ENCODE data around the gene CD79A. TPM values are rescaled to one million over a fixed set of nuclear protein-coding genes. Genes with fewer than 3 reads are reported as not detected.

CD79A gene
- total RNA-seq, 1 experiment from 2014 or later, result 0.59 TPM

GRCh38 chr19:41903193-41903953 lies 26.3 kb downstream of the CD79A start:
- no peaks in the 10 kb centered on the region for H3K27me3 ChIP-seq (ENCODE audit: insufficient read depth, low read depth)
- peaks cover 19% of the 10 kb centered on the region for H3K4me1 ChIP-seq (replicated peaks; ENCODE audit: insufficient read depth)
- H4K20me1 ChIP-seq (ENCODE audit: insufficient read depth), result peaks cover 43% of the 10 kb centered on the region
- BruUV-seq (replicated peaks), result no TSS peak
- intact Hi-C loops (cut with micrococcal nuclease; ENCODE audit: unreplicated experiment), result no loop called here
- CTCF ChIA-PET, result interaction anchor here (0.5 to 1.2 kb wide), 2 partner anchors 15 to 26 kb away, joined by 3 to 4 read pairs; no protein-coding TSS in a partner anchor
- H3K27ac ChIP-seq, result no peak overlapping the region
- H3K79me2 ChIP-seq (ENCODE audit: low read depth), result no peaks in the 10 kb centered on the region
- H3K9me3 ChIP-seq (ENCODE audit: insufficient read depth, low read depth), result no peaks in the 10 kb centered on the region
- POLR2A ChIA-PET (ENCODE audit: unreplicated experiment), result no interaction called here
- no peak for TF ChIP-seq EZH2 (IDR thresholded peaks at IDR 0.05; ENCODE audit: low read depth)
- no peak for TF ChIP-seq CTCF (conservative IDR thresholded peaks at IDR 0.05)
- H3K4me3 ChIP-seq, result no peak overlapping the region
- no peak overlapping the region for H2AFZ ChIP-seq
- H3K4me2 ChIP-seq, result no peak overlapping the region
- DNase-seq, result no peak
- H3K36me3 ChIP-seq (ENCODE audit: low read depth), result no peaks in the 10 kb centered on the region; the same call in 1 of the 2 replicates
- H3F3A ChIP-seq (ENCODE audit: insufficient read depth, low read depth), result peaks cover 12% of the 10 kb centered on the region; the same call in 1 of the 2 replicates
- no peaks in the 10 kb centered on the region for H3K9me2 ChIP-seq (ENCODE audit: insufficient read depth)

DNA sequence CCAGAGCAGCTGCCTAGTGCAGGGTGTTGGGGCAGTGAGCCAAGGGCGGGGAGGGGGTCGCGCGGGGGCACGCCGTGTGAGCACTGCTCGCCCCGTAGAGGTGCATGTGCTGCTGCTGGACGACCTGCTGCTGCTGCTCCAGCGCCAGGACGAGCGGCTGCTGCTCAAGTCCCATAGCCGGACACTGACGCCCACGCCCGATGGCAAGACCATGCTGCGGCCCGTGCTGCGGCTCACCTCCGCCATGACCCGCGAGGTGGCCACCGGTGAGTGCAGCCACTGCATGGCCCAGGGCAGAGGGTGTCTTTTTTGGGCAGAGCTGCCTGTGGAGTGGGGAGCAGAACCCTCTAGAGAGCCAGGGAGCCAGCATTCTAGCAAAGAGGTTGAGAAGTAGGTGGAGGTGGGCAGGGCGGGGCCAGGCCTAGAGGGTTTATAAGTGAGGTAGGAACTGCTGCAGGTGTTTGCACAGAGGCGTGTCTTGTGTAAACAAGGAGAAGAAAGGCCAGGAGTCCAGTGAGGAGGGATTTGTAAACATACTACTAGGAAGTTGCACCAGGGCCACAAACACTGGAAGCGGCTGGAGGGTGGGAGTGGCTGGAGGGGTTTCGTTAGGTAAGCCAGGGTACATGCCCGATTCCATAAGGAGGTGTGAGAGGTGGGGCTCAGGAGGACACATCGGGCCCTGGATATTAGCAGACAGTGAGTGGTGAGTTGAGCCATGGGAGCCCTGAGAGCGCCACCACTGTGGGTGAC lies 27.2 kb downstream of the CD79A start:
- H3K36me3 ChIP-seq (ENCODE audit: low read depth), result no peaks in the 10 kb centered on the region; the same call in 1 of the 2 replicates
- H3K4me3 ChIP-seq, result no peak overlapping the region
- no peak overlapping the region for H2AFZ ChIP-seq
- TF ChIP-seq EZH2 (IDR thresholded peaks at IDR 0.05; ENCODE audit: low read depth) (no peak), CTCF (conservative IDR thresholded peaks at IDR 0.05) (no peak)
- no peaks in the 10 kb centered on the region for H3K27me3 ChIP-seq (ENCODE audit: insufficient read depth, low read depth)
- ChIA-PET CTCF (no interaction called here), POLR2A (ENCODE audit: unreplicated experiment) (no interaction called here)
- H4K20me1 ChIP-seq (ENCODE audit: insufficient read depth), result peaks cover 39% of the 10 kb centered on the region
- H3K4me2 ChIP-seq, result peak overlapping the region; percentile 41
- H3K27ac ChIP-seq, result 0 out of 2 replicates have a peak overlapping the region, but pooled peaks have one; percentile 21
- peak; percentile 78 to 96 for DNase-seq
- peaks cover 19% of the 10 kb centered on the region for H3K4me1 ChIP-seq (replicated peaks; ENCODE audit: insufficient read depth)
- no peaks in the 10 kb centered on the region for H3K9me3 ChIP-seq (ENCODE audit: insufficient read depth, low read depth)
- H3K9me2 ChIP-seq (ENCODE audit: insufficient read depth), result no peaks in the 10 kb centered on the region
- no TSS peak for BruUV-seq (replicated peaks)
- H3K79me2 ChIP-seq (ENCODE audit: low read depth), result no peaks in the 10 kb centered on the region
- intact Hi-C loops (cut with micrococcal nuclease; ENCODE audit: unreplicated experiment), result no loop called here
- peaks cover 6% of the 10 kb centered on the region; the same call in 1 of the 2 replicates for H3F3A ChIP-seq (ENCODE audit: insufficient read depth, low read depth)

- Histone ChIP-seq H4K20me1 (ENCODE audit: insufficient read depth) (peaks cover 39% of the 10 kb centered on the region), H3K4me3 (no peak overlapping the region), H3K9me2 (ENCODE audit: insufficient read depth) (no peaks in the 10 kb centered on the region), H3K4me2 (no peak overlapping the region), H3K27me3 (ENCODE audit: insufficient read depth, low read depth) (no peaks in the 10 kb centered on the region), H3K36me3 (ENCODE audit: low read depth) (no peaks in the 10 kb centered on the region; the same call in 1 of the 2 replicates), H3K9me3 (ENCODE audit: insufficient read depth, low read depth) (no peaks in the 10 kb centered on the region), H2AFZ (no peak overlapping the region), H3K27ac (no peak overlapping the region), H3K4me1 (replicated peaks; ENCODE audit: insufficient read depth) (peaks cover 19% of the 10 kb centered on the region), H3K79me2 (ENCODE audit: low read depth) (no peaks in the 10 kb centered on the region), H3F3A (ENCODE audit: insufficient read depth, low read depth) (peaks cover 13% of the 10 kb centered on the region; the same call in 1 of the 2 replicates)
- BruUV-seq (replicated peaks), result no TSS peak
- intact Hi-C loops (cut with micrococcal nuclease; ENCODE audit: unreplicated experiment), result no loop called here
- POLR2A ChIA-PET (ENCODE audit: unreplicated experiment), result no interaction called here
- TF ChIP-seq EZH2 (IDR thresholded peaks at IDR 0.05; ENCODE audit: low read depth), result no peak
- TF ChIP-seq CTCF (conservative IDR thresholded peaks at IDR 0.05), result no peak
- CTCF ChIA-PET, result interaction anchor here (0.6 kb wide), 1 partner anchor 192 kb away, joined by 13 read pairs; no protein-coding TSS in a partner anchor
- no peak for DNase-seq
Observed at GRCh38 chr19:41905273-41906002, 28.4 kb downstream of the CD79A start.

Data from PC-9 (cell line).